DND-41 (cell line): ENCODE data around the gene MAP2K3.
"Not testable (repeated sequence)": the region's sequence is repeated elsewhere in the genome, so short reads cannot be mapped to it uniquely, and the experiment has no call there.

Source experiments
- EZH2 ChIP-seq: IDR thresholded peaks from 3 replicates; pipeline ENCODE4 v1.6.1; 2012; ENCODE audit warnings: borderline replicate concordance, low read depth, mild to moderate bottlenecking, moderate library complexity, low read length, inconsistent platforms; ENCODE audit not compliant: severe bottlenecking
- TF ChIP-seq, protein P1 (sequence below): IDR thresholded peaks from 2 replicates; pipeline ENCODE4 v1.5.1; 2012; ENCODE audit warnings: borderline replicate concordance, low read length, moderate library complexity, mild to moderate bottlenecking; ENCODE audit not compliant: poor library complexity, severe bottlenecking; ENCODE audit errors: extremely low read depth

- TF ChIP-seq, protein P1, sequence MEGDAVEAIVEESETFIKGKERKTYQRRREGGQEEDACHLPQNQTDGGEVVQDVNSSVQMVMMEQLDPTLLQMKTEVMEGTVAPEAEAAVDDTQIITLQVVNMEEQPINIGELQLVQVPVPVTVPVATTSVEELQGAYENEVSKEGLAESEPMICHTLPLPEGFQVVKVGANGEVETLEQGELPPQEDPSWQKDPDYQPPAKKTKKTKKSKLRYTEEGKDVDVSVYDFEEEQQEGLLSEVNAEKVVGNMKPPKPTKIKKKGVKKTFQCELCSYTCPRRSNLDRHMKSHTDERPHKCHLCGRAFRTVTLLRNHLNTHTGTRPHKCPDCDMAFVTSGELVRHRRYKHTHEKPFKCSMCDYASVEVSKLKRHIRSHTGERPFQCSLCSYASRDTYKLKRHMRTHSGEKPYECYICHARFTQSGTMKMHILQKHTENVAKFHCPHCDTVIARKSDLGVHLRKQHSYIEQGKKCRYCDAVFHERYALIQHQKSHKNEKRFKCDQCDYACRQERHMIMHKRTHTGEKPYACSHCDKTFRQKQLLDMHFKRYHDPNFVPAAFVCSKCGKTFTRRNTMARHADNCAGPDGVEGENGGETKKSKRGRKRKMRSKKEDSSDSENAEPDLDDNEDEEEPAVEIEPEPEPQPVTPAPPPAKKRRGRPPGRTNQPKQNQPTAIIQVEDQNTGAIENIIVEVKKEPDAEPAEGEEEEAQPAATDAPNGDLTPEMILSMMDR = not testable (repeated sequence)
- not testable (repeated sequence) for TF ChIP-seq EZH2
Measured at GRCh38 chr17:21341279-21341678, 56.8 kb downstream of the MAP2K3 start.
